HepG2 (cell line): ENCODE results near the gene MGA. TPM values are rescaled to one million over a fixed set of nuclear protein-coding genes. Genes with fewer than 3 reads are reported as not detected.

Experiments used
- ATRX ChIP-seq: sonication (generic); formaldehyde crosslinking; IDR thresholded peaks from 2 replicates; pipeline ENCODE4 v1.4.0; 2020; ENCODE audit warnings: missing genetic modification reagents, borderline replicate concordance
- CSRNP1 ChIP-seq: sonication (generic); formaldehyde crosslinking; IDR thresholded peaks from 2 replicates; pipeline ENCODE4 v1.8.1; 2023; ENCODE audit warnings: mild to moderate bottlenecking, missing genetic modification reagents
- EED ChIP-seq: sonication (generic); formaldehyde crosslinking; IDR thresholded peaks from 2 replicates; pipeline ENCODE4 v1.5.0; 2020; ENCODE audit warnings: mild to moderate bottlenecking, missing genetic modification reagents
- HNF4G ChIP-seq, 2 experiments: sonication (generic) in 1 of 2; formaldehyde crosslinking in 1 of 2; IDR thresholded peaks; 2 replicates each; pipeline versions ENCODE4 v1.4.0 to v1.6.1; 2011 to 2020; ENCODE audit warnings: borderline replicate concordance in 2 of 2, low read depth in 2 of 2, mild to moderate bottlenecking in 2 of 2, low read length in 1 of 2, missing genetic modification reagents in 1 of 2, moderate library complexity in 1 of 2
- JARID2 ChIP-seq: sonication (generic); formaldehyde crosslinking; IDR thresholded peaks from 2 replicates; pipeline ENCODE4 v1.8.1; 2023; ENCODE audit warnings: missing genetic modification reagents, inconsistent platforms; ENCODE audit not compliant: insufficient replicate concordance
- JUNB ChIP-seq: sonication (generic); formaldehyde crosslinking; IDR thresholded peaks from 2 replicates; pipeline ENCODE4 v1.8.0; 2022; ENCODE audit warnings: missing genetic modification reagents, mild to moderate bottlenecking, borderline replicate concordance
- NR3C1 ChIP-seq: sonication (generic); formaldehyde crosslinking; IDR thresholded peaks from 2 replicates; pipeline ENCODE4 v1.4.0; 2020; ENCODE audit warnings: missing genetic modification reagents
- PTBP1 ChIP-seq: fragments of 200-400 bp; formaldehyde crosslinking; IDR thresholded peaks from 2 replicates; pipeline ENCODE4 v1.6.1; 2018; ENCODE audit warnings: low read length, low read depth; ENCODE audit not compliant: poor library complexity, severe bottlenecking
- RBM22 ChIP-seq: fragments of 200-400 bp; formaldehyde crosslinking; optimal IDR thresholded peaks from 2 replicates; pipeline ENCODE3; 2017; ENCODE audit warnings: mild to moderate bottlenecking, low read length, moderate library complexity
- SAP130 ChIP-seq: IDR thresholded peaks from 2 replicates; pipeline ENCODE4 v1.6.1; 2016; ENCODE audit warnings: low read depth
- SP4 ChIP-seq: sonication (generic); formaldehyde crosslinking; IDR thresholded peaks from 2 replicates; pipeline ENCODE4 v1.8.1; 2023; ENCODE audit warnings: mild to moderate bottlenecking, missing genetic modification reagents
- THAP11 ChIP-seq: IDR thresholded peaks from 2 replicates; pipeline ENCODE4 v1.6.1; 2016; ENCODE audit warnings: missing biosample characterization, missing genetic modification reagents
- TMF1 ChIP-seq: sonication (generic); formaldehyde crosslinking; IDR thresholded peaks from 2 replicates; pipeline ENCODE4 v1.8.1; 2022; ENCODE audit warnings: low read depth, missing genetic modification reagents
- ZBTB20 ChIP-seq: sonication (generic); formaldehyde crosslinking; IDR thresholded peaks from 2 replicates; pipeline ENCODE4 v1.8.1; 2023; ENCODE audit warnings: missing genetic modification reagents, low read depth, mild to moderate bottlenecking, borderline replicate concordance
- ZFP1 ChIP-seq: IDR thresholded peaks from 2 replicates; pipeline ENCODE4 v1.6.1; 2016
- ZNF143 ChIP-seq: sonication (generic); formaldehyde crosslinking; IDR thresholded peaks from 2 replicates; pipeline ENCODE4 v1.4.0; 2020; ENCODE audit warnings: missing genetic modification reagents
- ZNF24 ChIP-seq: fragments of 450-650 bp; IDR thresholded peaks from 2 replicates; pipeline ENCODE4 v1.6.1; 2017; ENCODE audit warnings: antibody characterized with exemption, mild to moderate bottlenecking
- ZNF333 ChIP-seq: sonication (generic); formaldehyde crosslinking; IDR thresholded peaks from 2 replicates; pipeline ENCODE4 v1.4.0; 2020; ENCODE audit warnings: mild to moderate bottlenecking, missing genetic modification reagents, borderline replicate concordance
- ZNF354B ChIP-seq: sonication (generic); formaldehyde crosslinking; IDR thresholded peaks from 2 replicates; pipeline ENCODE4 v1.8.0; 2022; ENCODE audit warnings: mild to moderate bottlenecking, missing genetic modification reagents
- ZNF484 ChIP-seq: sonication (generic); formaldehyde crosslinking; IDR thresholded peaks from 2 replicates; pipeline ENCODE4 v1.5.1; 2020; ENCODE audit warnings: mild to moderate bottlenecking, low read depth, missing genetic modification reagents, borderline replicate concordance
- ZNF510 ChIP-seq: sonication (generic); formaldehyde crosslinking; IDR thresholded peaks from 2 replicates; pipeline ENCODE4 v1.4.0; 2020; ENCODE audit warnings: low read depth, mild to moderate bottlenecking, missing genetic modification reagents
- ZNF598 ChIP-seq: sonication (generic); formaldehyde crosslinking; IDR thresholded peaks from 2 replicates; pipeline ENCODE4 v1.5.1; 2020; ENCODE audit warnings: mild to moderate bottlenecking, missing genetic modification reagents, borderline replicate concordance
- ZNF616 ChIP-seq: sonication (generic); formaldehyde crosslinking; IDR thresholded peaks from 2 replicates; pipeline ENCODE4 v1.5.0; 2020; ENCODE audit warnings: low read depth, mild to moderate bottlenecking, missing genetic modification reagents
- ZNF879 ChIP-seq: sonication (generic); formaldehyde crosslinking; IDR thresholded peaks from 2 replicates; pipeline ENCODE4 v1.8.1; 2023; ENCODE audit warnings: missing genetic modification reagents
- polyA plus RNA-seq, 8 experiments: library from polyadenylated mRNA; depleted of rRNA in 3 of 8; stranded (reverse) in 7 of 8; unstranded in 1 of 8; fragments of >200 nt; fragmentation: Illumina TruSeq in 4 of 8; extraction: Trizol in 4 of 8; gene quantifications; 2 replicates each; pipeline versions ENCODE4 v1.2.1 to v1.2.3, GENCODE V29; 2011 to 2016; ENCODE audit warnings: low read depth in 4 of 8, missing spikeins in 1 of 8, mixed read lengths in 1 of 8; ENCODE audit not compliant: insufficient read depth in 1 of 8
- total RNA-seq, 5 experiments: library from RNA; depleted of rRNA; stranded (reverse); fragments of >200 nt; fragmentation: Illumina TruSeq; extraction: Trizol; gene quantifications; 2 replicates each; pipeline ENCODE4 v1.2.3, GENCODE V29; 2016; ENCODE audit warnings: low read depth in 1 of 5
- TF ChIP-seq, protein P1 (sequence below): sonication (generic); formaldehyde crosslinking; IDR thresholded peaks from 2 replicates; pipeline ENCODE4 v1.5.1; 2020; ENCODE audit warnings: mild to moderate bottlenecking, missing genetic modification reagents

The MGA gene
- total and polyA plus RNA-seq, 2 of the 13 experiments (the other 11 are each of a cell fraction or from before 2014, with no cell fraction given), result 5.3 to 59.0 TPM

DNA sequence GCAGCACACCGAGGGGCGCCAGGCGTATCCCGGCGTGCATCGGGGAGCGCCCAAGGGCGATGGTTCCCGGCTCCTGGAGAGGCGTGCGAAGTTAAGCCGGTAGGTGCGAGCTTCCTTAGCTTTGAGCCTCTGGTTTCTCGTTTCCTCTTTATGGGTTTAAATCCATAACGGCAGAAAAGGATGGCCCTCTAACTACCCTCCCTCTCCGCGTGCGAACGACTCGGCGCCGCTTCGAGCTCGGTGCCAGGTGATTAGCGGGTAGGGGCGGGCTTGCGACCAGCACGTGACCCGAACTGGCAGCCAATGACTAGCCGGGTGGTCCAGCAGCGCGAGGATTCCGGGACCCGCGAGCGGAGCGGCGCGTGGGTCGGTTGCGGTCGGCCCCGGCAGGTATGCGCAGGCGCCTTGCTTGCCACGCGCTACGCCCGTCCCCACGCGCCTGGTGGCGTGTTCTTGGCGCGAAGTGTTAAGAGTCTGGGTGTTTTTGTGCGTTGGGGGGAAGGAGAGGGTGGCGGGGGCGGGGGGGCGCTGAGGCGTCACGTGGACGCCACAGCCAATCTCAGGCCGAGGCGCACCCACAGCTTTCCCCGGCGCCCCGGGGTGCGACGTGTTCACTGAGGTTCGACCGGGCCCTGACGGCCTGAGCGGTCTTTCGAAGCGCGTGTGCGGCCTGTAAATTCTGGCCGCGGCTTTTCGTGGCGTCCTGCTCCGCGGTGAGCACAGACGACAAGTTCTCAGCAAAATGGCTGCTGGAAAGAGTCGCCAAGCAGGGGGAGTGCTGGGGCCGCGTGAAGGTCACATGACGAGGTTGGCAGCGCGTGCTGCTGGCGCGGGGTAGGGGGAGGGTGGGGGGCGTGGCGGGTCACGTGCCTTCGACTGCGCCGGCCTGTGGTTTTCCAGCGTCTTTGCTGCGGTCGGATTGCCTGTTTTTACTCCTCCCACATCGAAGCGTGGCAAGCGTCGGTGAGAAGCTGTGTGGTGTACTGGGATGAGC, 38.7 kb upstream of the MGA start (continued):
- TF ChIP-seq ZNF616 (CRISPR knock-in tag) (peak; percentile 96), ZNF879 (CRISPR knock-in tag) (peak; percentile 98), EED (CRISPR knock-in tag) (peak; percentile 85; the same call in 1 of the 2 replicates), JUNB (CRISPR knock-in tag) (peak; percentile 94), HNF4G (IDR thresholded peaks at IDR 0.05; ENCODE audit: borderline replicate concordance, low read depth, low read length) (no peak), HNF4G (CRISPR knock-in tag; IDR thresholded peaks at IDR 0.05; ENCODE audit: borderline replicate concordance, low read depth) (no peak; the same call in 1 of the 2 replicates), THAP11 (CRISPR knock-in tag) (peak; percentile 71), SP4 (CRISPR knock-in tag) (peak; percentile 84), ATRX (0 out of 2 replicates have a peak, but pooled peaks have one; percentile 22), ZFP1 (CRISPR knock-in tag) (0 out of 2 replicates have a peak, but pooled peaks have one; percentile 43), JARID2 (CRISPR knock-in tag) (peak; percentile 79), ZNF510 (CRISPR knock-in tag) (peak; percentile 100), ZNF24 (no peak), NR3C1 (CRISPR knock-in tag) (no peak), ZBTB20 (CRISPR knock-in tag) (peak; percentile 81; the same call in 1 of the 2 replicates), ZNF143 (CRISPR knock-in tag) (peak; percentile 94), RBM22 (no peak), ZNF333 (CRISPR knock-in tag) (peak; percentile 99), PTBP1 (no peak), ZNF598 (peak; percentile 97; the same call in 1 of the 2 replicates), ZNF484 (CRISPR knock-in tag) (peak; percentile 86), CSRNP1 (CRISPR knock-in tag) (peak; percentile 99), SAP130 (CRISPR knock-in tag) (peak; percentile 84), ZNF354B (peak; percentile 89), TMF1 (CRISPR knock-in tag) (peak; percentile 99)
- TF ChIP-seq, protein P1, sequence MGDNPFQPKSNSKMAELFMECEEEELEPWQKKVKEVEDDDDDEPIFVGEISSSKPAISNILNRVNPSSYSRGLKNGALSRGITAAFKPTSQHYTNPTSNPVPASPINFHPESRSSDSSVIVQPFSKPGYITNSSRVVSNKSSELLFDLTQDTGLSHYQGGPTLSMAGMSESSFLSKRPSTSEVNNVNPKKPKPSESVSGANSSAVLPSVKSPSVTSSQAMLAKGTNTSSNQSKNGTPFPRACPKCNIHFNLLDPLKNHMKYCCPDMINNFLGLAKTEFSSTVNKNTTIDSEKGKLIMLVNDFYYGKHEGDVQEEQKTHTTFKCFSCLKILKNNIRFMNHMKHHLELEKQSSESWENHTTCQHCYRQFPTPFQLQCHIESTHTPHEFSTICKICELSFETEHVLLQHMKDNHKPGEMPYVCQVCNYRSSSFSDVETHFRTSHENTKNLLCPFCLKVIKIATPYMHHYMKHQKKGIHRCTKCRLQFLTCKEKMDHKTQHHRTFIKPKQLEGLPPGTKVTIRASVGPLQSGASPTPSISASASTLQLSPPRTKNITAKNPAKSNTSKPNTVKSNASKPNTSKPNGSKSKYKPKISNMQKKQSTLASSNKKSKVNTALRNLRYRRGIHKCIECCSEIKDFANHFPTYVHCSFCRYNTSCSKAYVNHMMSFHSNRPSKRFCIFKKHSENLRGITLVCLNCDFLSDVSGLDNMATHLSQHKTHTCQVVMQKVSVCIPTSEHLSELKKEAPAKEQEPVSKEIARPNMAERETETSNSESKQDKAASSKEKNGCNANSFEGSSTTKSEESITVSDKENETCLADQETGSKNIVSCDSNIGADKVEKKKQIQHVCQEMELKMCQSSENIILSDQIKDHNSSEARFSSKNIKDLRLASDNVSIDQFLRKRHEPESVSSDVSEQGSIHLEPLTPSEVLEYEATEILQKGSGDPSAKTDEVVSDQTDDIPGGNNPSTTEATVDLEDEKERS (CRISPR knock-in tag), result peak; percentile 92
